Endodermal cell (in vitro differentiated cells): ENCODE measurements around the gene LRRC3C. TPM values are rescaled to one million over a fixed set of nuclear protein-coding genes. Genes with fewer than 3 reads are reported as not detected.

Experiments
- DNase-seq: peaks from one replicate; pipeline ENCODE4 v3.0.0-alpha.2; 2017
- H3K27ac ChIP-seq: 2 replicates; pipeline ENCODE4 v1.5.1; 2013; ENCODE audit warnings: mild to moderate bottlenecking, low read depth, low read length, moderate library complexity
- H3K27me3 ChIP-seq: 2 replicates; pipeline ENCODE4 v1.6.1; 2013; ENCODE audit warnings: mild to moderate bottlenecking, low read length, moderate library complexity; ENCODE audit not compliant: insufficient read depth, control insufficient read depth, poor library complexity, severe bottlenecking
- H3K36me3 ChIP-seq: 2 replicates; pipeline ENCODE4 v1.7.0; 2013; ENCODE audit warnings: mild to moderate bottlenecking, low read length, moderate library complexity; ENCODE audit not compliant: control insufficient read depth, insufficient read depth
- H3K4me1 ChIP-seq: one replicate; pipeline ENCODE4 v1.7.0; 2013; ENCODE audit warnings: low read length; ENCODE audit not compliant: control insufficient read depth, insufficient read depth
- H3K4me3 ChIP-seq: 2 replicates; pipeline ENCODE4 v1.5.1; 2013; ENCODE audit warnings: mild to moderate bottlenecking, low read length, moderate library complexity
- H3K9ac ChIP-seq: 2 replicates; pipeline ENCODE4 v1.6.1; 2013; ENCODE audit warnings: mild to moderate bottlenecking, low read length, moderate library complexity; ENCODE audit not compliant: poor library complexity, severe bottlenecking; ENCODE audit errors: extremely low read depth
- H3K9me3 ChIP-seq: 2 replicates; pipeline ENCODE4 v1.6.1; 2013; ENCODE audit warnings: mild to moderate bottlenecking, low read length, moderate library complexity; ENCODE audit not compliant: control insufficient read depth
- H3K27ac Mint-ChIP-seq: 2 replicates; pipeline ENCODE4 v1.8.0; 2020; ENCODE audit warnings: mixed read lengths
- H3K27me3 Mint-ChIP-seq: 2 replicates; pipeline ENCODE4 v1.8.0; 2021; ENCODE audit warnings: mild to moderate bottlenecking, mixed read lengths; ENCODE audit not compliant: insufficient read depth
- H3K36me3 Mint-ChIP-seq: 2 replicates; pipeline ENCODE4 v1.8.0; 2020; ENCODE audit warnings: low read depth, mixed read lengths
- H3K4me1 Mint-ChIP-seq: 2 replicates; pipeline ENCODE4 v1.8.0; 2020; ENCODE audit warnings: mixed read lengths
- H3K4me3 Mint-ChIP-seq: 2 replicates; pipeline ENCODE4 v1.8.0; 2020; ENCODE audit warnings: mild to moderate bottlenecking, moderate library complexity, mixed read lengths
- H3K9me3 Mint-ChIP-seq: 2 replicates; pipeline ENCODE4 v1.8.0; 2020; ENCODE audit warnings: mild to moderate bottlenecking, mixed read lengths
- CTCF ChIP-seq: fragments of 200-600 bp; sonication (generic); conservative IDR thresholded peaks from 2 replicates; pipeline ENCODE4 v1.5.0; 2021; ENCODE audit warnings: antibody characterized with exemption, mild to moderate bottlenecking
- WGBS, 2 experiments: methylation state at CpG; one replicate each; pipeline versions ENCODE4 v1.1.5 to v1.1.7; 2013; ENCODE audit warnings: missing lambda C conversion rate in 2 of 2, mixed read lengths in 1 of 2; ENCODE audit not compliant: insufficient coverage in 1 of 2, insufficient read length in 1 of 2; 5-methylcytosine and 5-hydroxymethylcytosine counted together
- total RNA-seq, 2 donors: library from RNA; stranded (reverse); fragmentation: NEBNext Ultra II Directional in 1 of 2; extraction: Animal tissue kit (Norgen Biotek cat#: 25700) in 1 of 2; gene quantifications; 2 replicates in 1 of 2; 3 replicates in 1 of 2; pipeline ENCODE4 v1.2.1, GENCODE V29; 2021

Gene LRRC3C
- total RNA-seq, 2 donors from 2014 or later = not detected

- Histone ChIP-seq H3K9ac (no peak overlapping the region), H3K4me1 (peaks cover 5% of the 10 kb centered on the region), H3K27ac (no peak overlapping the region), H3K27me3 (peaks cover 7% of the 10 kb centered on the region), H3K4me3 (no peak overlapping the region), H3K36me3 (no peaks in the 10 kb centered on the region), H3K9me3 (no peaks in the 10 kb centered on the region)
- H3K9me3 Mint-ChIP-seq = no peaks in the 10 kb centered on the region
- H3K4me3 Mint-ChIP-seq = no peak overlapping the region
- H3K27ac Mint-ChIP-seq = no peak overlapping the region
- WGBS, 2 experiments = 93 to 98% methylated on average over 3 to 4 of the region's 4 CpGs
- TF ChIP-seq CTCF = no peak
- peaks cover 29% of the 10 kb centered on the region for H3K27me3 Mint-ChIP-seq
- H3K4me1 Mint-ChIP-seq = peaks cover 6% of the 10 kb centered on the region
- H3K36me3 Mint-ChIP-seq = no peaks in the 10 kb centered on the region
- no peak for DNase-seq
Measured at GRCh38 chr17:39971076-39971603, 43.6 kb downstream of the LRRC3C start.

GRCh38 chr17:39972271-39972670 lies 44.7 kb downstream of the LRRC3C start:
- TF ChIP-seq CTCF = no peak
- H3K27me3 ChIP-seq = peaks cover 7% of the 10 kb centered on the region
- H3K4me1 Mint-ChIP-seq = peaks cover 6% of the 10 kb centered on the region
- no peak overlapping the region for H3K27ac ChIP-seq
- H3K4me1 ChIP-seq = peaks cover 5% of the 10 kb centered on the region
- WGBS, 2 experiments = 64 to 78% methylated on average over 3 of the region's 3 CpGs
- H3K9me3 ChIP-seq = no peaks in the 10 kb centered on the region
- no peaks in the 10 kb centered on the region for H3K36me3 ChIP-seq
- H3K36me3 Mint-ChIP-seq = no peaks in the 10 kb centered on the region
- no peak overlapping the region for H3K4me3 Mint-ChIP-seq
- H3K9ac ChIP-seq = no peak overlapping the region
- DNase-seq = no peak
- no peak overlapping the region for H3K27ac Mint-ChIP-seq
- no peaks in the 10 kb centered on the region for H3K9me3 Mint-ChIP-seq
- H3K27me3 Mint-ChIP-seq = peaks cover 29% of the 10 kb centered on the region
- H3K4me3 ChIP-seq = no peak overlapping the region

GRCh38 chr17:39973496-39973895 lies 46.0 kb downstream of the LRRC3C start:
- Histone ChIP-seq H3K9ac (no peak overlapping the region), H3K9me3 (no peaks in the 10 kb centered on the region), H3K4me1 (peaks cover 5% of the 10 kb centered on the region), H3K36me3 (no peaks in the 10 kb centered on the region), H3K27ac (no peak overlapping the region), H3K27me3 (peaks cover 7% of the 10 kb centered on the region), H3K4me3 (no peak overlapping the region)
- 93% methylated on average over 2 of the region's 2 CpGs; no CpG with 5 or more reads in 1 of the 2 experiments for WGBS, 2 experiments
- Mint-ChIP-seq H3K27ac (no peak overlapping the region), H3K27me3 (peaks cover 29% of the 10 kb centered on the region), H3K9me3 (no peaks in the 10 kb centered on the region), H3K36me3 (no peaks in the 10 kb centered on the region), H3K4me1 (peaks cover 6% of the 10 kb centered on the region), H3K4me3 (no peak overlapping the region)
- TF ChIP-seq CTCF = no peak
- no peak for DNase-seq
